Liver (tissue), 3 donors: ENCODE measurements around the gene CANX.

ENCODE experiments used
- ATF3 ChIP-seq: IDR thresholded peaks from 2 replicates; pipeline ENCODE4 v1.6.1; 2016; ENCODE audit warnings: antibody characterized with exemption
- CTCF ChIP-seq: fragments of 150-350 bp; IDR thresholded peaks from 2 replicates; pipeline ENCODE4 v1.5.1; 2017; ENCODE audit warnings: improper control_type of control experiment, low read depth, low read length; ENCODE audit not compliant: missing input control
- GABPA ChIP-seq, 2 donors: IDR thresholded peaks in 1 of 2; conservative IDR thresholded peaks in 1 of 2; 2 replicates each; pipeline ENCODE4 v1.6.1; 2016; ENCODE audit warnings: antibody characterized with exemption in 2 of 2, mild to moderate bottlenecking in 1 of 2, moderate library complexity in 1 of 2
- HNF4A ChIP-seq, 2 donors: conservative IDR thresholded peaks; 2 replicates each; pipeline ENCODE4 v1.6.1; 2016; ENCODE audit warnings: antibody characterized with exemption in 2 of 2, mild to moderate bottlenecking in 2 of 2
- HNF4G ChIP-seq: IDR thresholded peaks from 2 replicates; pipeline ENCODE4 v1.6.1; 2016; ENCODE audit warnings: antibody characterized with exemption
- JUND ChIP-seq, 2 donors: IDR thresholded peaks; 2 replicates each; pipeline ENCODE4 v1.6.1; 2016; ENCODE audit warnings: antibody characterized with exemption in 2 of 2
- MAX ChIP-seq: IDR thresholded peaks from 2 replicates; pipeline ENCODE4 v1.6.1; 2016; ENCODE audit warnings: antibody characterized with exemption
- RAD21 ChIP-seq, 2 donors: IDR thresholded peaks; 2 replicates each; pipeline ENCODE4 v1.6.1; 2016; ENCODE audit warnings: antibody characterized with exemption in 2 of 2, mild to moderate bottlenecking in 2 of 2
- REST ChIP-seq: IDR thresholded peaks from 2 replicates; pipeline ENCODE4 v1.6.1; 2016; ENCODE audit warnings: antibody characterized with exemption, mild to moderate bottlenecking
- YY1 ChIP-seq: IDR thresholded peaks from 2 replicates; pipeline ENCODE4 v1.6.1; 2016; ENCODE audit warnings: antibody characterized with exemption, mild to moderate bottlenecking
- donor health status: healthy.
- donor health status: healthy.

- no peak for TF ChIP-seq MAX
- no peak for TF ChIP-seq CTCF
- no peak for TF ChIP-seq ATF3
- no peak for TF ChIP-seq REST
- no peak for TF ChIP-seq JUND (IDR thresholded peaks at IDR 0.05)
- TF ChIP-seq HNF4G, result no peak
- TF ChIP-seq RAD21 (IDR thresholded peaks at IDR 0.05), result no peak
- no peak for TF ChIP-seq YY1
- no peak for TF ChIP-seq GABPA (IDR thresholded peaks at IDR 0.05 in 1 of 2, conservative IDR thresholded peaks at IDR 0.05 in 1 of 2)
- TF ChIP-seq HNF4A (conservative IDR thresholded peaks at IDR 0.05), result no peak
Measured at GRCh38 chr5:179766021-179766725, 67.4 kb downstream of the CANX start.
